Hematopoietic multipotent progenitor cell (in vitro differentiated cells): ENCODE data around the gene ARHGAP22. TPM values are rescaled to one million over a fixed set of nuclear protein-coding genes. Genes with fewer than 3 reads are reported as not detected.

Source experiments
- DNase-seq, 3 donors: peaks; one replicate each; pipeline ENCODE4 v3.0.0-alpha.2; 2011 to 2015; ENCODE audit warnings: low read depth in 2 of 3, low spot score in 2 of 3
- total RNA-seq: library from RNA; depleted of rRNA; stranded (reverse); fragments of >200 nt; gene quantifications from one replicate; pipeline ENCODE4 v1.2.3, GENCODE V29; 2012

The ARHGAP22 gene
- total RNA-seq, 1 donor: 67.3 TPM

- DNase-seq: no peak
These were observed 102.8 kb downstream of the ARHGAP22 start for GRCh38 chr10:48501787-48502771.

GRCh38 chr10:48501226-48501625 lies 103.6 kb downstream of the ARHGAP22 start:
- DNase-seq: no peak

GRCh38 chr10:48500771-48501170 lies 104.1 kb downstream of the ARHGAP22 start:
- no peak for DNase-seq

- no peak for DNase-seq
These were observed 105.8 kb downstream of the ARHGAP22 start for GRCh38 chr10:48498940-48499510.

GRCh38 chr10:48497780-48498770 lies 106.8 kb downstream of the ARHGAP22 start:
- DNase-seq: no peak

- no peak for DNase-seq
These were observed 107.8 kb downstream of the ARHGAP22 start for GRCh38 chr10:48496831-48497779.

- DNase-seq: no peak
These were observed 108.6 kb downstream of the ARHGAP22 start for GRCh38 chr10:48496105-48496830.

GRCh38 chr10:48495282-48496045 lies 109.4 kb downstream of the ARHGAP22 start:
- DNase-seq: no peak

- no peak for DNase-seq
These were observed 110.3 kb downstream of the ARHGAP22 start for GRCh38 chr10:48494611-48495010.

- no peak for DNase-seq
These were observed 110.8 kb downstream of the ARHGAP22 start for GRCh38 chr10:48494073-48494472.

- peak in 2 of 3 donors; percentile 74 to 86 for DNase-seq
These were observed 111.6 kb downstream of the ARHGAP22 start for GRCh38 chr10:48493083-48493871.

GRCh38 chr10:48492201-48492600 lies 112.7 kb downstream of the ARHGAP22 start:
- no peak for DNase-seq

GRCh38 chr10:48491392-48492139 lies 113.3 kb downstream of the ARHGAP22 start:
- no peak for DNase-seq

- no peak for DNase-seq
These were observed 113.9 kb downstream of the ARHGAP22 start for GRCh38 chr10:48490946-48491345.

GRCh38 chr10:48490571-48490940 lies 114.3 kb downstream of the ARHGAP22 start:
- DNase-seq: no peak

- no peak for DNase-seq
These were observed 115.8 kb downstream of the ARHGAP22 start for GRCh38 chr10:48489099-48489498.

- DNase-seq: no peak
These were observed 117.6 kb downstream of the ARHGAP22 start for GRCh38 chr10:48487244-48487643.
